Stomach (tissue), 9 donors: ENCODE results near the gene MID1. TPM values are rescaled to one million over a fixed set of nuclear protein-coding genes. Genes with fewer than 3 reads are reported as not detected.

Experiments used
- DNase-seq, 2 donors: peaks; one replicate each; pipeline versions ENCODE4 v3.0.0 to v3.0.0-alpha.2; 2013 to 2019
- H3K27ac ChIP-seq, 5 donors: fragments of 200-600 bp in 4 of 5; sonication (generic) in 4 of 5; one replicate each; pipeline ENCODE4 v1.5.1; 2013 to 2019; ENCODE audit warnings: mild to moderate bottlenecking in 1 of 5, moderate library complexity in 1 of 5
- H3K27me3 ChIP-seq, 3 donors: fragments of 200-600 bp; sonication (generic); one replicate each; pipeline ENCODE4 v1.5.1; 2017 to 2019; ENCODE audit warnings: mixed run types in 1 of 3
- H3K36me3 ChIP-seq, 4 donors: fragments of 200-600 bp; sonication (generic); 1 replicate in 3 of 4; 2 replicates in 1 of 4; pipeline ENCODE4 v1.5.1; 2016 to 2019
- H3K4me1 ChIP-seq, 4 donors: fragments of 200-600 bp; sonication (generic); one replicate each; pipeline ENCODE4 v1.5.1; 2016 to 2019
- H3K4me3 ChIP-seq, 4 donors: fragments of 200-600 bp; sonication (generic) in 3 of 4; one replicate each; pipeline ENCODE4 v1.5.1; 2016 to 2019; ENCODE audit warnings: mild to moderate bottlenecking in 1 of 4
- H3K9me3 ChIP-seq, 4 donors: fragments of 200-600 bp; sonication (generic); one replicate each; pipeline ENCODE4 v1.5.1; 2016 to 2019
- CTCF ChIP-seq, 7 experiments: fragments of 450-650 bp in 4 of 7; fragments of 200-600 bp in 3 of 7; sonication (generic) in 3 of 7; IDR thresholded peaks; one replicate each; pipeline ENCODE4 v1.5.1; 2016 to 2019; ENCODE audit warnings: antibody characterized with exemption in 7 of 7, control low read depth in 2 of 7, mild to moderate bottlenecking in 1 of 7
- EP300 ChIP-seq: sonication (generic); formaldehyde crosslinking; IDR thresholded peaks from one replicate; pipeline ENCODE4 v1.6.1; 2017; ENCODE audit warnings: antibody characterized with exemption
- POLR2A ChIP-seq, 4 donors: fragments of 450-650 bp; IDR thresholded peaks; one replicate each; pipeline ENCODE4 v1.6.1; 2016; ENCODE audit warnings: antibody characterized with exemption in 4 of 4, control low read depth in 2 of 4, mild to moderate bottlenecking in 1 of 4, moderate library complexity in 1 of 4
- POLR2AphosphoS5 ChIP-seq, 3 donors: sonication (generic); formaldehyde crosslinking; IDR thresholded peaks; one replicate each; pipeline ENCODE4 v1.6.1; 2016; ENCODE audit warnings: antibody characterized with exemption in 3 of 3
- WGBS, 5 donors: extraction: QIAGEN DNeasy Blood & Tissue Kit in 3 of 5; methylation state at CpG; one replicate each; pipeline versions ENCODE4 v1.1.5 to v1.1.7; 2013 to 2018; 5-methylcytosine and 5-hydroxymethylcytosine counted together
- intact Hi-C: fragments of 100-400 bp; cut with DNase I; formaldehyde crosslinking; loops from one replicate; pipeline ENCODE4 v1.15.1; 2023; ENCODE audit warnings: low total_unique reads
- polyA plus RNA-seq, 3 donors: library from polyadenylated mRNA; stranded (reverse); fragments of 200-250 nt; gene quantifications; one replicate each; pipeline ENCODE4 v1.2.3, GENCODE V29; 2013
- total RNA-seq, 5 donors: library from RNA; depleted of rRNA; stranded (reverse); fragments of >200 nt; gene quantifications; one replicate each; pipeline versions ENCODE4 v1.1.0 to v1.2.3, GENCODE V29; 2014 to 2016
- donor health status: healthy with polysubstance abuse.
- donor health status: Bipolar disorder and iron deficiency.
- donor health status: healthy.

Gene MID1
- total and polyA plus RNA-seq, 8 donors = 2.0 to 25.1 (median 8.5) TPM

GRCh38 chrX:10477525-10477924 lies 142.9 kb downstream of the MID1 start:
- DNase-seq = no peak
- Histone ChIP-seq H3K27ac (no peak overlapping the region), H3K4me3 (no peak overlapping the region), H3K4me1 (peaks cover 0 to 10% (median 0%) of the 10 kb centered on the region in 4 donors), H3K36me3 (peaks cover 0 to 4% (median 0%) of the 10 kb centered on the region in 4 donors), H3K9me3 (peaks cover 0 to 2% (median 0%) of the 10 kb centered on the region in 4 donors), H3K27me3 (no peaks in the 10 kb centered on the region)
- 64 to 90% (median 82%) methylated on average over 3 of the region's 3 CpGs for WGBS, 5 donors
- no peak for TF ChIP-seq CTCF (IDR thresholded peaks at IDR 0.05)
- no peak for TF ChIP-seq POLR2AphosphoS5 (IDR thresholded peaks at IDR 0.05)
- TF ChIP-seq POLR2A (IDR thresholded peaks at IDR 0.05) = no peak
- TF ChIP-seq EP300 = no peak
- intact Hi-C loops = no loop called here

- 69 to 87% (median 76%) methylated on average over 6 of the region's 6 CpGs for WGBS, 5 donors
- no peak for TF ChIP-seq POLR2A (IDR thresholded peaks at IDR 0.05)
- TF ChIP-seq EP300 = no peak
- TF ChIP-seq POLR2AphosphoS5 (IDR thresholded peaks at IDR 0.05) = no peak
- TF ChIP-seq CTCF (IDR thresholded peaks at IDR 0.05) = no peak
- Histone ChIP-seq H3K4me1 (peaks cover 0 to 10% (median 0%) of the 10 kb centered on the region in 4 donors), H3K27ac (no peak overlapping the region), H3K36me3 (no peaks in the 10 kb centered on the region), H3K27me3 (no peaks in the 10 kb centered on the region), H3K4me3 (no peak overlapping the region), H3K9me3 (peaks cover 0 to 2% (median 0%) of the 10 kb centered on the region in 4 donors)
- intact Hi-C loops = no loop called here
- DNase-seq = no peak
These were observed 145.3 kb downstream of the MID1 start for GRCh38 chrX:10474913-10475568.

GRCh38 chrX:10474510-10474909 lies 145.9 kb downstream of the MID1 start:
- TF ChIP-seq EP300 (no peak), CTCF (IDR thresholded peaks at IDR 0.05) (no peak), POLR2A (IDR thresholded peaks at IDR 0.05) (no peak), POLR2AphosphoS5 (IDR thresholded peaks at IDR 0.05) (no peak)
- Histone ChIP-seq H3K9me3 (peaks cover 0 to 2% (median 0%) of the 10 kb centered on the region in 4 donors), H3K4me3 (no peak overlapping the region), H3K36me3 (no peaks in the 10 kb centered on the region), H3K27me3 (no peaks in the 10 kb centered on the region), H3K27ac (no peak overlapping the region), H3K4me1 (peaks cover 0 to 10% (median 0%) of the 10 kb centered on the region in 4 donors)
- WGBS, 5 donors = 43 to 67% (median 50%) methylated on average over 1 of the region's 1 CpG
- DNase-seq = no peak
- intact Hi-C loops = no loop called here

- 76 to 90% (median 86%) methylated on average over 3 of the region's 3 CpGs for WGBS, 5 donors
- no peaks in the 10 kb centered on the region for H3K9me3 ChIP-seq
- peaks cover 0 to 10% (median 0%) of the 10 kb centered on the region in 4 donors for H3K4me1 ChIP-seq
- no peak overlapping the region for H3K4me3 ChIP-seq
- DNase-seq = no peak
- H3K36me3 ChIP-seq = no peaks in the 10 kb centered on the region
- H3K27me3 ChIP-seq = no peaks in the 10 kb centered on the region
- TF ChIP-seq POLR2AphosphoS5 (IDR thresholded peaks at IDR 0.05) (no peak), POLR2A (IDR thresholded peaks at IDR 0.05) (no peak), CTCF (IDR thresholded peaks at IDR 0.05) (no peak), EP300 (no peak)
- H3K27ac ChIP-seq = no peak overlapping the region
- intact Hi-C loops = no loop called here
These were observed 149.0 kb downstream of the MID1 start for GRCh38 chrX:10471418-10471817.
